VCaP (cell line): ENCODE results near the gene NRTN.

ENCODE experiments used
- H3K27ac ChIP-seq: fragments of 450-650 bp; 2 replicates; pipeline ENCODE4 v1.5.1; 2017
- CTCF ChIP-seq: fragments of 450-650 bp; conservative IDR thresholded peaks from 2 replicates; pipeline ENCODE4 v1.5.1; 2017; ENCODE audit warnings: mild to moderate bottlenecking, moderate library complexity

NRTN gene

GRCh38 chr19:5827342-5827890 is 22.5 kb downstream of the NRTN start:
- H3K27ac ChIP-seq = peak overlapping the region; percentile 59
- no peak for TF ChIP-seq CTCF

- TF ChIP-seq CTCF = no peak
- H3K27ac ChIP-seq = peak overlapping the region; percentile 59
Observed at GRCh38 chr19:5827891-5828660, 23.2 kb downstream of the NRTN start.

GRCh38 chr19:5828661-5829566 is 24.0 kb downstream of the NRTN start:
- TF ChIP-seq CTCF = no peak
- peak overlapping the region; percentile 59; the same call in 1 of the 2 replicates for H3K27ac ChIP-seq

GRCh38 chr19:5829567-5830310 is 24.9 kb downstream of the NRTN start:
- H3K27ac ChIP-seq = no peak overlapping the region

GRCh38 chr19:5831159-5831558 is 26.3 kb downstream of the NRTN start:
- no peak overlapping the region for H3K27ac ChIP-seq
- no peak for TF ChIP-seq CTCF

More at GRCh38 chr19:5829567-5830310, 24.9 kb downstream of the NRTN start:
- TF ChIP-seq CTCF = no peak

- no peak overlapping the region for H3K27ac ChIP-seq
- TF ChIP-seq CTCF = no peak
Observed at GRCh38 chr19:5832061-5832460, 27.2 kb downstream of the NRTN start.
